ENCODE measurements around the gene SMG6. TPM values are rescaled to one million over a fixed set of nuclear protein-coding genes. Genes with fewer than 3 reads are reported as not detected.

Gene SMG6
- total and polyA plus RNA-seq, 2 of the 8 experiments (the other 6 are each of a cell fraction or from before 2014, with no cell fraction given), result 18.5 to 25.2 TPM

DNA sequence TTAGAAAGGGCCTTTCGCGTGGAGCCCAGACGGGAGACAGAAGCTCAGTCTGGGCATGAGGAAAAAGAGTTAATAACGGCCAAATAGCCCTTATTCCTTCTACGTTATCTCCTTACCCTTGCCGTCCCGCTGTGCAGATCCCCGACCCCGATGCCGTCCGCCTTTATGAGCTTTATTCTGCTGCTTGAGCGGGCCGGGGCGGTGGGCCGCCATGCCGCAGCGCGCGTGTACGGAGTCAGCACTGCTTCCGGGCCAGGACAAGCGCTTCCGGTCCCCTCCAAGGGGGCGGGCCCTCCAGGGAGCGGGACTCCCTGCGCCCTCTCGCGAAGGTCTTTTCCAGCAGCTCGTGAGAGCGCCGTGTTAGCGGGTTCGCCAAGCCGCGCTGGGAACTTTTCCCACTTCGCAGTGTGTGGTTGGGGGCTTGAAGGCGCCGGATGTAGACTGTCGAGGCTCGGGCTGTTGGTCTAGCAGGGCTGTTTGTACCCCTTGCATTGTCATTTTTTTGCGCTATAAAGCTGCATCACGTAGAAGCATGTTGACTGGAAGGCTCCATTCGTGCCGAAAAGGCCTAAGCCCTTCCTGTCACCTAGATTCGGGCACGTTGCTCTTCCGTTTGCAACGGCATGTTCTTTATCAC lies 32.7 kb upstream of the SMG6 start, which contains the start of gene TSR1 (continued):
- TF ChIP-seq, protein P1, sequence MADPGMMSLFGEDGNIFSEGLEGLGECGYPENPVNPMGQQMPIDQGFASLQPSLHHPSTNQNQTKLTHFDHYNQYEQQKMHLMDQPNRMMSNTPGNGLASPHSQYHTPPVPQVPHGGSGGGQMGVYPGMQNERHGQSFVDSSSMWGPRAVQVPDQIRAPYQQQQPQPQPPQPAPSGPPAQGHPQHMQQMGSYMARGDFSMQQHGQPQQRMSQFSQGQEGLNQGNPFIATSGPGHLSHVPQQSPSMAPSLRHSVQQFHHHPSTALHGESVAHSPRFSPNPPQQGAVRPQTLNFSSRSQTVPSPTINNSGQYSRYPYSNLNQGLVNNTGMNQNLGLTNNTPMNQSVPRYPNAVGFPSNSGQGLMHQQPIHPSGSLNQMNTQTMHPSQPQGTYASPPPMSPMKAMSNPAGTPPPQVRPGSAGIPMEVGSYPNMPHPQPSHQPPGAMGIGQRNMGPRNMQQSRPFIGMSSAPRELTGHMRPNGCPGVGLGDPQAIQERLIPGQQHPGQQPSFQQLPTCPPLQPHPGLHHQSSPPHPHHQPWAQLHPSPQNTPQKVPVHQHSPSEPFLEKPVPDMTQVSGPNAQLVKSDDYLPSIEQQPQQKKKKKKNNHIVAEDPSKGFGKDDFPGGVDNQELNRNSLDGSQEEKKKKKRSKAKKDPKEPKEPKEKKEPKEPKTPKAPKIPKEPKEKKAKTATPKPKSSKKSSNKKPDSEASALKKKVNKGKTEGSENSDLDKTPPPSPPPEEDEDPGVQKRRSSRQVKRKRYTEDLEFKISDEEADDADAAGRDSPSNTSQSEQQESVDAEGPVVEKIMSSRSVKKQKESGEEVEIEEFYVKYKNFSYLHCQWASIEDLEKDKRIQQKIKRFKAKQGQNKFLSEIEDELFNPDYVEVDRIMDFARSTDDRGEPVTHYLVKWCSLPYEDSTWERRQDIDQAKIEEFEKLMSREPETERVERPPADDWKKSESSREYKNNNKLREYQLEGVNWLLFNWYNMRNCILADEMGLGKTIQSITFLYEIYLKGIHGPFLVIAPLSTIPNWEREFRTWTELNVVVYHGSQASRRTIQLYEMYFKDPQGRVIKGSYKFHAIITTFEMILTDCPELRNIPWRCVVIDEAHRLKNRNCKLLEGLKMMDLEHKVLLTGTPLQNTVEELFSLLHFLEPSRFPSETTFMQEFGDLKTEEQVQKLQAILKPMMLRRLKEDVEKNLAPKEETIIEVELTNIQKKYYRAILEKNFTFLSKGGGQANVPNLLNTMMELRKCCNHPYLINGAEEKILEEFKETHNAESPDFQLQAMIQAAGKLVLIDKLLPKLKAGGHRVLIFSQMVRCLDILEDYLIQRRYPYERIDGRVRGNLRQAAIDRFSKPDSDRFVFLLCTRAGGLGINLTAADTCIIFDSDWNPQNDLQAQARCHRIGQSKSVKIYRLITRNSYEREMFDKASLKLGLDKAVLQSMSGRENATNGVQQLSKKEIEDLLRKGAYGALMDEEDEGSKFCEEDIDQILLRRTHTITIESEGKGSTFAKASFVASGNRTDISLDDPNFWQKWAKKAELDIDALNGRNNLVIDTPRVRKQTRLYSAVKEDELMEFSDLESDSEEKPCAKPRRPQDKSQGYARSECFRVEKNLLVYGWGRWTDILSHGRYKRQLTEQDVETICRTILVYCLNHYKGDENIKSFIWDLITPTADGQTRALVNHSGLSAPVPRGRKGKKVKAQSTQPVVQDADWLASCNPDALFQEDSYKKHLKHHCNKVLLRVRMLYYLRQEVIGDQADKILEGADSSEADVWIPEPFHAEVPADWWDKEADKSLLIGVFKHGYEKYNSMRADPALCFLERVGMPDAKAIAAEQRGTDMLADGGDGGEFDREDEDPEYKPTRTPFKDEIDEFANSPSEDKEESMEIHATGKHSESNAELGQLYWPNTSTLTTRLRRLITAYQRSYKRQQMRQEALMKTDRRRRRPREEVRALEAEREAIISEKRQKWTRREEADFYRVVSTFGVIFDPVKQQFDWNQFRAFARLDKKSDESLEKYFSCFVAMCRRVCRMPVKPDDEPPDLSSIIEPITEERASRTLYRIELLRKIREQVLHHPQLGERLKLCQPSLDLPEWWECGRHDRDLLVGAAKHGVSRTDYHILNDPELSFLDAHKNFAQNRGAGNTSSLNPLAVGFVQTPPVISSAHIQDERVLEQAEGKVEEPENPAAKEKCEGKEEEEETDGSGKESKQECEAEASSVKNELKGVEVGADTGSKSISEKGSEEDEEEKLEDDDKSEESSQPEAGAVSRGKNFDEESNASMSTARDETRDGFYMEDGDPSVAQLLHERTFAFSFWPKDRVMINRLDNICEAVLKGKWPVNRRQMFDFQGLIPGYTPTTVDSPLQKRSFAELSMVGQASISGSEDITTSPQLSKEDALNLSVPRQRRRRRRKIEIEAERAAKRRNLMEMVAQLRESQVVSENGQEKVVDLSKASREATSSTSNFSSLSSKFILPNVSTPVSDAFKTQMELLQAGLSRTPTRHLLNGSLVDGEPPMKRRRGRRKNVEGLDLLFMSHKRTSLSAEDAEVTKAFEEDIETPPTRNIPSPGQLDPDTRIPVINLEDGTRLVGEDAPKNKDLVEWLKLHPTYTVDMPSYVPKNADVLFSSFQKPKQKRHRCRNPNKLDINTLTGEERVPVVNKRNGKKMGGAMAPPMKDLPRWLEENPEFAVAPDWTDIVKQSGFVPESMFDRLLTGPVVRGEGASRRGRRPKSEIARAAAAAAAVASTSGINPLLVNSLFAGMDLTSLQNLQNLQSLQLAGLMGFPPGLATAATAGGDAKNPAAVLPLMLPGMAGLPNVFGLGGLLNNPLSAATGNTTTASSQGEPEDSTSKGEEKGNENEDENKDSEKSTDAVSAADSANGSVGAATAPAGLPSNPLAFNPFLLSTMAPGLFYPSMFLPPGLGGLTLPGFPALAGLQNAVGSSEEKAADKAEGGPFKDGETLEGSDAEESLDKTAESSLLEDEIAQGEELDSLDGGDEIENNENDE (IDR thresholded peaks at IDR 0.05; ENCODE audit: insufficient replicate concordance, low read length), result no peak
- TF ChIP-seq EZH2 (IDR thresholded peaks at IDR 0.05; ENCODE audit: low read depth, low read length, severe bottlenecking) (no peak), POLR2AphosphoS5 (IDR thresholded peaks at IDR 0.05; ENCODE audit: low read depth, low read length) (peak; percentile 92), CTCF (IDR thresholded peaks at IDR 0.05; ENCODE audit: control extremely low read depth in 1 of 3, insufficient read depth in 1 of 3, low read depth in 1 of 3, low read length in 3 of 3) (peak in 1 of 3 experiments; percentile 12; a peak in 1 of 4 replicates), HDAC2 (IDR thresholded peaks at IDR 0.05; ENCODE audit: borderline replicate concordance in 1 of 2, low read depth in 2 of 2, low read length in 2 of 2) (peak; percentile 17 to 92; a peak in 1 of 4 replicates), BCL11A (IDR thresholded peaks at IDR 0.05; ENCODE audit: low read depth in 2 of 2, low read length in 2 of 2) (no peak), HDAC6 (IDR thresholded peaks at IDR 0.05; ENCODE audit: low read depth, low read length) (no peak)
